Activated naive CD4-positive, alpha-beta T cell treated with anti-CD3 and anti-CD28 coated beads, Interleukin-2, amount 10 ng/mL, durations not matched to agents 7 days and 5 days (primary cell): Measurements from ENCODE around the gene KCNJ16.

Experiments used
- CTCF ChIA-PET: fragments of 350-600 bp; sonication (Branson Sonifier 250); formaldehyde crosslinking; loops from one replicate; lab custom pipeline; 2021; ENCODE audit warnings: antibody characterized with exemption; lab: Charles Lee
- DNase-seq: peaks from one replicate; pipeline ENCODE4 v3.0.0-alpha.2; 2020
- H3K27ac Mint-ChIP-seq: one replicate; pipeline ENCODE4 v1.8.0; 2021; ENCODE audit warnings: mild to moderate bottlenecking, moderate library complexity, mixed read lengths
- H3K27me3 Mint-ChIP-seq: one replicate; pipeline ENCODE4 v1.8.0; 2021; ENCODE audit warnings: mild to moderate bottlenecking, mixed read lengths
- H3K36me3 Mint-ChIP-seq: one replicate; pipeline ENCODE4 v1.8.0; 2021; ENCODE audit warnings: mixed read lengths
- H3K4me1 Mint-ChIP-seq: one replicate; pipeline ENCODE4 v1.8.0; 2021; ENCODE audit warnings: mixed read lengths
- H3K4me3 Mint-ChIP-seq: one replicate; pipeline ENCODE4 v1.8.0; 2021; ENCODE audit warnings: mild to moderate bottlenecking, moderate library complexity, mixed read lengths
- H3K9me3 Mint-ChIP-seq: one replicate; pipeline ENCODE4 v1.8.0; 2021; ENCODE audit warnings: mixed read lengths

The KCNJ16 gene

GRCh38 chr17:70098030-70098429 is 23.0 kb downstream of the KCNJ16 start:
- Mint-ChIP-seq H3K27me3 (no peaks in the 10 kb centered on the region), H3K4me1 (no peaks in the 10 kb centered on the region), H3K9me3 (no peaks in the 10 kb centered on the region), H3K4me3 (no peak overlapping the region), H3K27ac (no peak overlapping the region), H3K36me3 (no peaks in the 10 kb centered on the region)
- no peak for DNase-seq
- CTCF ChIA-PET, result no interaction called here

GRCh38 chr17:70099294-70099693 is 24.3 kb downstream of the KCNJ16 start:
- CTCF ChIA-PET, result interaction anchor here (0.6 kb wide), 1 partner anchor 169 kb away, joined by 3 read pairs; no protein-coding TSS in a partner anchor
- Mint-ChIP-seq H3K9me3 (no peaks in the 10 kb centered on the region), H3K27ac (no peak overlapping the region), H3K4me1 (no peaks in the 10 kb centered on the region), H3K4me3 (no peak overlapping the region), H3K36me3 (no peaks in the 10 kb centered on the region), H3K27me3 (no peaks in the 10 kb centered on the region)
- DNase-seq, result no peak

- CTCF ChIA-PET, result no interaction called here
- DNase-seq, result no peak
- H3K9me3 Mint-ChIP-seq, result no peaks in the 10 kb centered on the region
- no peaks in the 10 kb centered on the region for H3K36me3 Mint-ChIP-seq
- H3K4me1 Mint-ChIP-seq, result no peaks in the 10 kb centered on the region
- no peak overlapping the region for H3K4me3 Mint-ChIP-seq
- H3K27me3 Mint-ChIP-seq, result no peaks in the 10 kb centered on the region
- H3K27ac Mint-ChIP-seq, result no peak overlapping the region
Observed at GRCh38 chr17:70099884-70100283, 24.9 kb downstream of the KCNJ16 start.

GRCh38 chr17:70100983-70101382 is 26.0 kb downstream of the KCNJ16 start:
- no peak overlapping the region for H3K27ac Mint-ChIP-seq
- H3K4me3 Mint-ChIP-seq, result no peak overlapping the region
- no peaks in the 10 kb centered on the region for H3K4me1 Mint-ChIP-seq
- no peaks in the 10 kb centered on the region for H3K36me3 Mint-ChIP-seq
- H3K27me3 Mint-ChIP-seq, result no peaks in the 10 kb centered on the region
- CTCF ChIA-PET, result no interaction called here
- H3K9me3 Mint-ChIP-seq, result no peaks in the 10 kb centered on the region
- no peak for DNase-seq

- Mint-ChIP-seq H3K4me1 (no peaks in the 10 kb centered on the region), H3K9me3 (no peaks in the 10 kb centered on the region), H3K27me3 (no peaks in the 10 kb centered on the region), H3K27ac (no peak overlapping the region), H3K36me3 (no peaks in the 10 kb centered on the region), H3K4me3 (no peak overlapping the region)
- DNase-seq, result no peak
- CTCF ChIA-PET, result no interaction called here
Observed at GRCh38 chr17:70102531-70102930, 27.5 kb downstream of the KCNJ16 start.

- H3K9me3 Mint-ChIP-seq, result no peaks in the 10 kb centered on the region
- H3K36me3 Mint-ChIP-seq, result no peaks in the 10 kb centered on the region
- H3K27ac Mint-ChIP-seq, result no peak overlapping the region
- H3K4me3 Mint-ChIP-seq, result no peak overlapping the region
- no peak for DNase-seq
- no peaks in the 10 kb centered on the region for H3K27me3 Mint-ChIP-seq
- CTCF ChIA-PET, result interaction anchor here (1.2 kb wide), 1 partner anchor 38 kb away, joined by 4 read pairs; no protein-coding TSS in a partner anchor
- no peaks in the 10 kb centered on the region for H3K4me1 Mint-ChIP-seq
Observed at GRCh38 chr17:70104791-70105523, 29.9 kb downstream of the KCNJ16 start.

- CTCF ChIA-PET, result interaction anchor here (1.2 kb wide), 1 partner anchor 38 kb away, joined by 4 read pairs; no protein-coding TSS in a partner anchor
- H3K9me3 Mint-ChIP-seq, result no peaks in the 10 kb centered on the region
- H3K27ac Mint-ChIP-seq, result no peak overlapping the region
- no peaks in the 10 kb centered on the region for H3K4me1 Mint-ChIP-seq
- DNase-seq, result no peak
- H3K4me3 Mint-ChIP-seq, result no peak overlapping the region
- no peaks in the 10 kb centered on the region for H3K27me3 Mint-ChIP-seq
- no peaks in the 10 kb centered on the region for H3K36me3 Mint-ChIP-seq
Observed at GRCh38 chr17:70105641-70106040, 30.6 kb downstream of the KCNJ16 start.

- no peak overlapping the region for H3K4me3 Mint-ChIP-seq
- CTCF ChIA-PET, result interaction anchor here (0.6 to 1.2 kb wide), 2 partner anchors 37 to 730 kb away, joined by 4 read pairs; no protein-coding TSS in a partner anchor
- no peaks in the 10 kb centered on the region for H3K36me3 Mint-ChIP-seq
- no peaks in the 10 kb centered on the region for H3K9me3 Mint-ChIP-seq
- no peaks in the 10 kb centered on the region for H3K4me1 Mint-ChIP-seq
- H3K27me3 Mint-ChIP-seq, result no peaks in the 10 kb centered on the region
- H3K27ac Mint-ChIP-seq, result no peak overlapping the region
- no peak for DNase-seq
Observed at GRCh38 chr17:70106551-70106950, 31.5 kb downstream of the KCNJ16 start.

- Mint-ChIP-seq H3K9me3 (no peaks in the 10 kb centered on the region), H3K4me1 (no peaks in the 10 kb centered on the region), H3K4me3 (no peak overlapping the region), H3K36me3 (no peaks in the 10 kb centered on the region), H3K27ac (no peak overlapping the region), H3K27me3 (no peaks in the 10 kb centered on the region)
- CTCF ChIA-PET, result no interaction called here
- no peak for DNase-seq
Observed at GRCh38 chr17:70107441-70107840, 32.4 kb downstream of the KCNJ16 start.

- H3K4me1 Mint-ChIP-seq, result no peaks in the 10 kb centered on the region
- H3K36me3 Mint-ChIP-seq, result no peaks in the 10 kb centered on the region
- CTCF ChIA-PET, result no interaction called here
- no peak overlapping the region for H3K27ac Mint-ChIP-seq
- no peak for DNase-seq
- no peak overlapping the region for H3K4me3 Mint-ChIP-seq
- no peaks in the 10 kb centered on the region for H3K9me3 Mint-ChIP-seq
- H3K27me3 Mint-ChIP-seq, result no peaks in the 10 kb centered on the region
Observed at GRCh38 chr17:70107904-70108565, 33.0 kb downstream of the KCNJ16 start.

- no peaks in the 10 kb centered on the region for H3K36me3 Mint-ChIP-seq
- no peaks in the 10 kb centered on the region for H3K27me3 Mint-ChIP-seq
- DNase-seq, result no peak
- no peaks in the 10 kb centered on the region for H3K4me1 Mint-ChIP-seq
- no peak overlapping the region for H3K4me3 Mint-ChIP-seq
- H3K9me3 Mint-ChIP-seq, result no peaks in the 10 kb centered on the region
- CTCF ChIA-PET, result no interaction called here
- no peak overlapping the region for H3K27ac Mint-ChIP-seq
Observed at GRCh38 chr17:70109497-70109896, 34.5 kb downstream of the KCNJ16 start.

- Mint-ChIP-seq H3K36me3 (no peaks in the 10 kb centered on the region), H3K9me3 (no peaks in the 10 kb centered on the region), H3K4me3 (no peak overlapping the region), H3K27ac (no peak overlapping the region), H3K27me3 (no peaks in the 10 kb centered on the region), H3K4me1 (no peaks in the 10 kb centered on the region)
- DNase-seq, result no peak
- CTCF ChIA-PET, result no interaction called here
Observed at GRCh38 chr17:70110443-70110880, 35.4 kb downstream of the KCNJ16 start.

GRCh38 chr17:70111201-70111600 is 36.2 kb downstream of the KCNJ16 start:
- Mint-ChIP-seq H3K36me3 (no peaks in the 10 kb centered on the region), H3K27me3 (no peaks in the 10 kb centered on the region), H3K4me1 (no peaks in the 10 kb centered on the region), H3K4me3 (no peak overlapping the region), H3K9me3 (no peaks in the 10 kb centered on the region), H3K27ac (no peak overlapping the region)
- no peak for DNase-seq
- CTCF ChIA-PET, result no interaction called here

GRCh38 chr17:70114405-70114804 is 39.4 kb downstream of the KCNJ16 start:
- no peak overlapping the region for H3K27ac Mint-ChIP-seq
- CTCF ChIA-PET, result no interaction called here
- no peaks in the 10 kb centered on the region for H3K36me3 Mint-ChIP-seq
- no peaks in the 10 kb centered on the region for H3K4me1 Mint-ChIP-seq
- DNase-seq, result no peak
- no peaks in the 10 kb centered on the region for H3K9me3 Mint-ChIP-seq
- peaks cover 3% of the 10 kb centered on the region for H3K27me3 Mint-ChIP-seq
- H3K4me3 Mint-ChIP-seq, result no peak overlapping the region

- no peaks in the 10 kb centered on the region for H3K4me1 Mint-ChIP-seq
- H3K27me3 Mint-ChIP-seq, result peaks cover 5% of the 10 kb centered on the region
- no peak for DNase-seq
- no peaks in the 10 kb centered on the region for H3K36me3 Mint-ChIP-seq
- H3K4me3 Mint-ChIP-seq, result no peak overlapping the region
- no peak overlapping the region for H3K27ac Mint-ChIP-seq
- H3K9me3 Mint-ChIP-seq, result no peaks in the 10 kb centered on the region
- CTCF ChIA-PET, result no interaction called here
Observed at GRCh38 chr17:70115126-70115525, 40.1 kb downstream of the KCNJ16 start.
